ENCODE data around the gene LOXL1.

Gene LOXL1

DNA sequence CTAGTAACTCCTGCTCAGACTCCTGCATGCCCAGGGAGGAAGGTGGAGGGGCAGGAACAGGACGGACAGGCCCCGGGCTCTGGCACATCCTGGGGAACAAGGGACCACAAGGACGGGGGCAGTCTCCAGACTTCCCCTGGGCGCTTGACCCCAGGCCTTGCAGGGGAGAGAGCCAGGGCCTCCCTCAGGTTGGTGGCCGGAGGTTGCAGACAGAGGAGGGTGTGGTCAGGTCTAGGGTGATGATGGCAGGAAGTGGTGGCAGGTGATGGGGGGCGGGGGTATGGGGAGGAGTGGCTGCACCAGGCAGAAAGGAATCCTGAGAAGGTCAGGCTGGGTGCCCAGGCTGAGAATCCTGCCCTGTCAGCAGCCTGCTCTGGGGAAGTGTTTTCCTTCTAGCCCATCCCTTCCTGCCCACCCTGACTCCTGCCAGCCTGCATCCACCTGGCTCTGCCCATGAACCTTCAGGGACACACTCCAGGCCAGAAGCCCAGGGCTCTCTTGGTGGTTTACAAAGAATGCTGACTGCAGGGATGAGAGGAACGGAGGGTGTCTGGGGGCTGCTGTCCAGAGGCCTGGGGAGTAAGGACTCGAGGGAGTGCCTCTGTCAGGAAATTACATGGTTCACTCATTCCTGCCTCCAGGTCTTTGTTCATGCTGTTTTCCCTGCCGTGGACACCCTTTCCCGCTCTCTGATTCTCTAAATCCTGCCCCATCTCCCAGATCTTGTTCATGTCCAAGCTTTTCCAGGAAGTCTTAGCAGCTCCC lies 15.8 kb downstream of the LOXL1 start:
- H3K9me2 ChIP-seq (ENCODE audit: low read depth, low read length): no peaks in the 10 kb centered on the region
- H2AFZ ChIP-seq (ENCODE audit: low read length): no peak overlapping the region
- no peak overlapping the region for H3K27ac ChIP-seq (ENCODE audit: low read depth, low read length, poor library complexity, severe bottlenecking)
- no peaks in the 10 kb centered on the region for H3K9me3 ChIP-seq (ENCODE audit: low read length)
- H3K36me3 ChIP-seq (ENCODE audit: insufficient read depth, low read length): no peaks in the 10 kb centered on the region
- H3K4me2 ChIP-seq (ENCODE audit: low read length): no peak overlapping the region
- no peaks in the 10 kb centered on the region for H3K79me2 ChIP-seq (ENCODE audit: insufficient read depth, low read length)
- no peak overlapping the region for H3K4me3 ChIP-seq (ENCODE audit: low read depth, low read length, poor library complexity, severe bottlenecking)
- 0 out of 2 replicates have a peak, but pooled peaks cover 3% of the 10 kb centered on the region for H3K27me3 ChIP-seq (ENCODE audit: insufficient read depth, low read length)
- H4K20me1 ChIP-seq (ENCODE audit: insufficient read depth, low read length): no peaks in the 10 kb centered on the region
- H3F3A ChIP-seq (ENCODE audit: insufficient read depth, low read length): no peaks in the 10 kb centered on the region
- H3K4me1 ChIP-seq (ENCODE audit: insufficient read depth, low read length, severe bottlenecking): no peaks in the 10 kb centered on the region
- TF ChIP-seq EZH2 (IDR thresholded peaks at IDR 0.05; ENCODE audit: borderline replicate concordance, low read length) (no peak), CTCF (IDR thresholded peaks at IDR 0.05; ENCODE audit: low read length) (no peak)
- no peak overlapping the region for H3K9ac ChIP-seq (ENCODE audit: low read length)

DNA sequence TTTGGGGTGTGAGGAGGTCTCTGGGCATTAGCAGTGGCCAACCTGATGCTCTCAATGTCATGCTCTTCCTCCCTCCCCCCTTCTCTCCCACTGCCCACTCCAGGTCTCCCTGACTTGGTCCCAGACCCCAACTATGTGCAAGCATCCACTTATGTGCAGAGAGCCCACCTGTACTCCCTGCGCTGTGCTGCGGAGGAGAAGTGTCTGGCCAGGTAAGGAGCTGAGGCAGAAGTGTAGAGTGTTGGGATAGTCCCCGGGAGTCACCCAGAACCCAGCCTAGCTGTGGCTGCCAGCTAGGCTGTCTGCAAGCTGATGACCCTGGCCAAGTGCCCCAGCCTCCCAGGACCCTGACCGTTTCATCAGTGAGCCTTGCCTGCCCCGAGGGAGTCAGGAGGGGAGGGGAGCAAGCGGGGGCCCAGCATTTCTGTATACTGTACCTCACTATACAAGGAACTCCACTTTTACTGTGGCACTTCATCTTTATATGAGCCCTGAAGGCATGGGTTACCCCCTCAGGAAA lies 16.5 kb downstream of the LOXL1 start:
- TF ChIP-seq EZH2 (IDR thresholded peaks at IDR 0.05; ENCODE audit: borderline replicate concordance, low read length): no peak
- no peak for TF ChIP-seq CTCF (IDR thresholded peaks at IDR 0.05; ENCODE audit: low read length)
- no peaks in the 10 kb centered on the region for H3K36me3 ChIP-seq (ENCODE audit: insufficient read depth, low read length)
- H3F3A ChIP-seq (ENCODE audit: insufficient read depth, low read length): no peaks in the 10 kb centered on the region
- H3K27ac ChIP-seq (ENCODE audit: low read depth, low read length, poor library complexity, severe bottlenecking): no peak overlapping the region
- no peak overlapping the region for H3K4me2 ChIP-seq (ENCODE audit: low read length)
- H2AFZ ChIP-seq (ENCODE audit: low read length): no peak overlapping the region
- H4K20me1 ChIP-seq (ENCODE audit: insufficient read depth, low read length): no peaks in the 10 kb centered on the region
- H3K9me2 ChIP-seq (ENCODE audit: low read depth, low read length): no peaks in the 10 kb centered on the region
- no peak overlapping the region for H3K4me3 ChIP-seq (ENCODE audit: low read depth, low read length, poor library complexity, severe bottlenecking)
- no peaks in the 10 kb centered on the region for H3K79me2 ChIP-seq (ENCODE audit: insufficient read depth, low read length)
- no peaks in the 10 kb centered on the region for H3K4me1 ChIP-seq (ENCODE audit: insufficient read depth, low read length, severe bottlenecking)
- H3K9me3 ChIP-seq (ENCODE audit: low read length): no peaks in the 10 kb centered on the region
- H3K9ac ChIP-seq (ENCODE audit: low read length): no peak overlapping the region
- H3K27me3 ChIP-seq (ENCODE audit: insufficient read depth, low read length): 0 out of 2 replicates have a peak, but pooled peaks cover 7% of the 10 kb centered on the region

DNA sequence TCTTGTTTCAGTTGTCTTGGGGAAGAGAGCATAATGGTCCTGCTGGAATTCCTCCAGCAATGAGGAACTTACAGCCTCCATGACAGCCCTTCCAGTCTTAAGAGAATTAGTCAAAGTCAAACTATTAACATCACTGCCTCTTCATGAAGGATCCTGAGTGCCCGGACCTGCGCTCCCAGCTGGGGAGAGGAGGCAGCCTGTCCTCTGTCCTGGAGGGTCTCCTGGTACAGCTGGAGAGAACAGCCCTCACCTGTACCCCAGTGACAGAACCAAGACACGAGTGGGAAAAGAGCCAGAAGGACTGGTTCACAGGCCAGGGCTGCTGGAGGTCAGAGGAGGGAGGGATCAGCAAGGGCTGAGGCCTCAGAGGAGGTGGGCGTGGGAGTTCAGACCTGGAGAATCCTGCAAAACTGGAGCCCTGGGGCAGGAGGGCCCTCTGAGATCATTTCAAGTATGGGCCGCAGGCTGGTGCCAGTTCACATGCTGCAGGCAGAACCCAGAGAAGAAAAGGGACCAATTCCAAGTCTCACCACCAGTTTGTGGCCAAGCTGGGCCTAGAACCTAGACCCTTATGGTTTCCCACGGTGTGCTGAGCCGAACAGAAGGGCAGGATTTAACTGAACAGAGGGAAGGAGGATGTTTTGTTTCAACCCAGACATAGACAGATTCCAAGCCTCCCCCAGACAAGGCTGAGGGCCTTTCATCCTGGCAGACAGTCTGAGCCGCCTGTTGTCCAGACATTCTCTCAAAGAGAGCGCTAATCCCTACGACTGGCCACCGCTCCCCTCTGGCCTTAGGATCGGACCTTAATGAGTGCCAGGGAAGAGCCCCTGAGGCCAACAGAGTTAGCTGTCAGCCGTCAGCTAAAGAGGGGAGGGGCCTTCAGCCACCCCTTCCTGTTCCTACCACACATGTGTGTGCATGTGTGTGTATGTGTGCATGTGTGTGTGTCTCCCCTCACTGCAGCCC lies 18.2 kb downstream of the LOXL1 start:
- no peak overlapping the region for H3K27ac ChIP-seq (ENCODE audit: low read depth, low read length, poor library complexity, severe bottlenecking)
- no peak overlapping the region for H3K9ac ChIP-seq (ENCODE audit: low read length)
- H3K27me3 ChIP-seq (ENCODE audit: insufficient read depth, low read length): 0 out of 2 replicates have a peak, but pooled peaks cover 7% of the 10 kb centered on the region
- H4K20me1 ChIP-seq (ENCODE audit: insufficient read depth, low read length): no peaks in the 10 kb centered on the region
- H3K9me3 ChIP-seq (ENCODE audit: low read length): no peaks in the 10 kb centered on the region
- H2AFZ ChIP-seq (ENCODE audit: low read length): no peak overlapping the region
- no peaks in the 10 kb centered on the region for H3K79me2 ChIP-seq (ENCODE audit: insufficient read depth, low read length)
- H3F3A ChIP-seq (ENCODE audit: insufficient read depth, low read length): no peaks in the 10 kb centered on the region
- no peak overlapping the region for H3K4me2 ChIP-seq (ENCODE audit: low read length)
- H3K4me3 ChIP-seq (ENCODE audit: low read depth, low read length, poor library complexity, severe bottlenecking): no peak overlapping the region
- no peaks in the 10 kb centered on the region for H3K9me2 ChIP-seq (ENCODE audit: low read depth, low read length)
- H3K36me3 ChIP-seq (ENCODE audit: insufficient read depth, low read length): no peaks in the 10 kb centered on the region
- no peaks in the 10 kb centered on the region for H3K4me1 ChIP-seq (ENCODE audit: insufficient read depth, low read length, severe bottlenecking)
- TF ChIP-seq EZH2 (IDR thresholded peaks at IDR 0.05; ENCODE audit: borderline replicate concordance, low read length) (no peak), CTCF (IDR thresholded peaks at IDR 0.05; ENCODE audit: low read length) (no peak)
